GM19193 (cell line): Measurements from ENCODE around the gene MRPL28.

Source experiments
- POLR2A ChIP-seq: IDR thresholded peaks from 4 replicates; pipeline ENCODE4 v1.6.1; 2011; ENCODE audit not compliant: insufficient read depth, insufficient read length; ENCODE audit errors: extremely low read depth

MRPL28 gene

GRCh38 chr16:359871-360697, 10.3 kb downstream of the MRPL28 start:
- TF ChIP-seq POLR2A: no peak

- no peak for TF ChIP-seq POLR2A
Measured at GRCh38 chr16:359067-359763, 11.1 kb downstream of the MRPL28 start.

DNA sequence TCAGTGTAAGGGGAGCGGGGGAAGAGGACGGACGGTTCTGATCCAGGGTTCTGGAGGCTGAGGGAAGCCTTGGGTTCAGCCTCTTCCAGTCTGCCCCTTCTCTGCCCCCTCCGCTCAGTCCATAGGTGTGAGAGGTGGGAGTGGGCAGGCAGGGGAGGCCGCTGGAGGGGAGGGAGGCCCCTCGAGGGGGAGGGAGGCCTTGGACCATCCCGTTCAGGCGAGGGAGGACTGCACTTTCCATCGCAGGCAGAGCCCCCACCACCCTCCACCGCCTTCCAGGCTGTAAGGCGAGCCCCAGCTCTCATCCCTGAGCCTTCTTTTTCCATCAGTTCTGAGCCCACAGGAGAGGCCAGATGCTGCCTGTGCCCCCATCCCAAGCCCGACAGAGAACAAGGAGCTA, 13.6 kb downstream of the MRPL28 start:
- TF ChIP-seq POLR2A: no peak

- no peak for TF ChIP-seq POLR2A
Measured at GRCh38 chr16:354971-355461, 15.3 kb downstream of the MRPL28 start.

- no peak for TF ChIP-seq POLR2A
Measured at GRCh38 chr16:354291-354881, 16.0 kb downstream of the MRPL28 start.

DNA sequence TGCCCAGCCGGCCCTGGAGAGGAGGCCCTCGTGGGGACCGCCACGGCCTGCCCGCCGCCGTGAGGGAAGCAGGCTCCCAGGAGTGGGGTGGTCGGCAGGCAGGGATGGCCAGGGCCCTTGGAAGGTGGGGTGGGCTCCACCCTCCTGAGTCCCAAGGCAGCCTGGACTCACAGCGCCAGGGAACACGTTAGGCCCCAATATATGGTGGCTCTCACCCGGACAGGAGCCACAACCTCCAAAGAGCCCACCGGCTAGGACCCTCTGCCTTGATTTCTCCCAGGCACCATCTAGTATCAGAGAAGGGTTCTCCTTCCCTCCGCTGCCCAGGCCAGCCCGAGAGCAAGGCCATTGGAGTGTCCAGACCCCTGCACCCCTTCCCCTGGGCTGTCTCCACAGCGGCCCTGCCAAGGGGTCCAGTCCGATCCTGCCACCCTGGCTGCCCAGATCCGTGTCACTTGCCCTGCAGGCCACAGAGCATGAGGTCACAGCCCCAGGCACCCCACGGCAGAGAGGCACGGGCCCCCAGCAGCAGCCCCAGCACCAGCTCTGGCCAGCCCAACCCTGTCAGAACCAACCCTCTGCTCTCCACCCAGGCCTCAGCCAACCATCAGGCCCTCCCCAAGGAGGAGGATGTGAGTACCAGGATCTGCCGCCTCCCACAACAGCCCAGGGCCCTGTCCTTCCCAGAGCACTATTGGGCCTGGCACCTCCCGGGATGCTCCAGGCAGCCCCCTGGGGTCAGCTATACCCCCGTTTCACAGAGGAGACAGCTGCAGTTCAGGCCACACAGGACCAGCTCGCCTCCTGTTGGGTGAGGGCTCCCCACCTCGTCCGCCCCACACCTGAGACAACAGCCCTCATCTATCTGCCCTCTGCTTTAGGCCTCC, 16.7 kb downstream of the MRPL28 start:
- no peak for TF ChIP-seq POLR2A

GRCh38 chr16:352547-353403, 17.6 kb downstream of the MRPL28 start, which contains the start of gene AXIN1:
AXIN1 (minus strand) TSS chr16:352723; CDS start chr16:347025, 5,698 bp downstream.
- peak; percentile 69 for TF ChIP-seq POLR2A

DNA sequence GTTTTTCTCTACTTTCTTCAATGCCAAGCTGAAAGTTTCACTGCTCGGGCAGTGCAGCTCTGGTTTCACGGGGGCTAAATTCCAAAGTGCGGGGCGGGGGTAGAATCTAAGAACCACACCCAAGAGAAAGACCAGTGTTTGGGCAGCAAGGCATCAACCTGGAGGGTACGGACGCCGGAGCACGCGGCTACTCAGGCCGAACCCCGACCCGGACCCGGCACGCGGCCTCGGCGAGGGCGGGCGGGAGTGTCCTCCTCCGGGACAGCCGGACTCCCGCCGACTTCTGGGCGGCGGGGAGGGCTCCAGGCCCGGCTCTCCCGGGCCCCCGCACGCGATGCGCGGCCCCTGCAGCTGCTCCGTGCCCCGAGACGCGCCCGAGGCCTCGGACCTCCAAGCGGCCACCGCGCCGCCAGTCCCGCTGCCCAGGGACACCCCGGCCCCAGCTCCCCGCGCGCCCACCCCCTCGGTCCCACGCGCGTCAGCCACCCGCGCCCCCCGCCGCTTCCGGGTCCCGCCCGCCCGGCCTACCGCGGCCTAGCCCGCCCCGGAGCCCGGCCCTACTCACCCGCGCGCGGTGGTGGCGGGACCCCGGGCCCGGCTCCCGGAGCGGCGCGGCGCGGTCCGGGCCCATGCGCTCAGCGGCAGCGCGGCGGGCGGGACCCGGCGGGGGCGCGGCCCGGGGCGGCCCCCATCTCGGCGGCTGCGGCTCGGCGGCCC, 18.4 kb downstream of the MRPL28 start:
- no peak for TF ChIP-seq POLR2A

DNA sequence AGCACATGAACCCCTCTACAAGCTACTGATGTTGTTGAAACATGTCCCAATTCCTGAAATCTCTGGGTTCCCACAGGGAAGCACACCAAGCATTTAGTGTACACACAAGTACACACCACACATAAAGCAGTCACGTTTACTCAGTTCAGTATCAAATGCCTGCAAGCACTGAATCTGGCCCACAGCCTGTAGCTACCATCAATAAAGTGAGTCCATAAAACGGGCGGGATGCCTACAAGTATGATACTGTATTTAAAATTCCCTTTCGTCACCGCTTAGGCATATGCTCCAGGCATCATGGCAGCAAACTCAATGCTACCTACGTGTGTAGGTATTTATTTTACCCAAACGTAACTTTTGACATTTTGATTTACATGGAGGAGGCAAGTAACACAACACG, 20.1 kb downstream of the MRPL28 start:
- no peak for TF ChIP-seq POLR2A

- no peak for TF ChIP-seq POLR2A
Measured at GRCh38 chr16:349211-349610, 21.1 kb downstream of the MRPL28 start.

DNA sequence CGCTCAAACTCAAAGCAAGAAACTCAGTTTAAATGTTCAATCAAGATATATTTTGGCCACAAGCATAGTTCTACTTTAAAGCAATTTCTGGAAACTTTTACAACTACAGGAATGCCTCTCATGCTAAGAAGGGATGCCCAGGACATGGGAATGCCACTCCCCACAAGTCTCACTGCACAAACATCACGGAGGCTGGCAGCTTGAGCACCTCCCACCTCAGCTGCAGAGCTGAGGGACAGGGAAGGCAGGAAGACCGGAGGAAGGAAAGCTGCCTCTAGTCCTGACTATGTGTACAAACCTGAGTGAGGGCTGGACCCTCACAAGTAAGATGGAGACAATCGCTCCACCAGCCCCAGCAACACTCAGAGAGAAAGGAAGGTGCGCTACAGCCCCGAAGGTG, 23.1 kb downstream of the MRPL28 start:
- TF ChIP-seq POLR2A: no peak

- TF ChIP-seq POLR2A: no peak
Measured at GRCh38 chr16:346587-346986, 23.8 kb downstream of the MRPL28 start.

DNA sequence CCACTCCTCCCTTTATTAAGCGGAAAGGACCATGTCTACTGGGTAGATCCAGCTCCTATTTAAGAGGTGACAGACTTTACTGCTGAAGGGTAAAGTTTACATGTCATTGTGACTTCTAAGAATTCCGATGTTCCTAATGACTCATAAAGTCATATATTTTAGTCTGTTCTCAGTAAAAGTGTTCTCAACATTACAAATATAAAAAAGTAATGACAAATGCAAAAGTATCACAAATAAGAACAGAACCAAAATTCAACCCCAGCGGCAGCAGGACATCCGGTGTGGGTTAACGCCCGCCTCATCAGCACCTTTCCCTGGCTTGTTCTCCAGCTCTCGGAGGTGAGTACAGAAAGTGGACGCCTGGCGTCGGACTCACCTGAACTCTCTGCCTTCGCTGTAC, 24.6 kb downstream of the MRPL28 start:
- TF ChIP-seq POLR2A: no peak
